Gastrocnemius medialis (tissue), 4 donors: ENCODE measurements around the gene LRRN2. TPM values are rescaled to one million over a fixed set of nuclear protein-coding genes. Genes with fewer than 3 reads are reported as not detected.

ENCODE experiments used
- ATAC-seq, 2 donors: fragments of 150-250 bp; one replicate each; pipeline ENCODE4 v1.9.1; 2016
- DNase-seq, 2 donors: peaks; one replicate each; pipeline ENCODE4 v3.0.0-alpha.2; 2019
- H3K27ac ChIP-seq, 4 donors: fragments of 200-600 bp; sonication (generic); 1 replicate in 1 of 4; 2 replicates in 3 of 4; pipeline ENCODE4 v1.5.1; 2016 to 2018; ENCODE audit warnings: mild to moderate bottlenecking in 2 of 4, moderate library complexity in 1 of 4
- H3K27me3 ChIP-seq, 3 donors: fragments of 200-600 bp; sonication (generic) in 2 of 3; 1 replicate in 1 of 3; 2 replicates in 2 of 3; pipeline versions ENCODE4 v1.5.1 to v1.6.0; 2016 to 2019; ENCODE audit warnings: mild to moderate bottlenecking in 1 of 3, moderate library complexity in 1 of 3
- H3K36me3 ChIP-seq, 2 donors: fragments of 200-600 bp; sonication (generic) in 1 of 2; one replicate each; pipeline ENCODE4 v1.5.1; 2017 to 2018
- H3K4me1 ChIP-seq, 2 donors: fragments of 200-600 bp; sonication (generic) in 1 of 2; one replicate each; pipeline ENCODE4 v1.5.1; 2016 to 2017; ENCODE audit warnings: mild to moderate bottlenecking in 2 of 2
- H3K4me3 ChIP-seq, 4 donors: fragments of 200-600 bp; sonication (generic) in 3 of 4; 1 replicate in 1 of 4; 2 replicates in 3 of 4; pipeline ENCODE4 v1.5.1; 2016 to 2019; ENCODE audit warnings: mild to moderate bottlenecking in 2 of 4
- H3K9me3 ChIP-seq, 3 donors: fragments of 200-600 bp; sonication (generic) in 2 of 3; 1 replicate in 1 of 3; 2 replicates in 2 of 3; pipeline ENCODE4 v1.5.1; 2016 to 2019
- POLR2A ChIP-seq, 2 donors: fragments of 450-650 bp; IDR thresholded peaks; one replicate each; pipeline ENCODE4 v1.6.1; 2017; ENCODE audit warnings: antibody characterized with exemption in 2 of 2, mild to moderate bottlenecking in 2 of 2, moderate library complexity in 2 of 2
- in situ Hi-C, 4 donors: fragments of 200-750 bp; cut with MboI; loops; one replicate each; pipeline versions ENCODE4 v1.15.0 to v1.8.0; 2017; ENCODE audit warnings: low sequenced_read_pairs in 4 of 4
- intact Hi-C: fragments of 100-400 bp; cut with DNase I; formaldehyde crosslinking; loops from one replicate; pipeline ENCODE4 v1.15.1; 2023; ENCODE audit warnings: low total_unique reads
- total RNA-seq, 4 donors: library from RNA; depleted of rRNA; stranded (reverse); fragments of >200 nt; gene quantifications; one replicate each; pipeline versions ENCODE4 v1.1.0 to v1.2.3, GENCODE V29; 2016
- TF ChIP-seq, protein P1 (sequence below), 5 experiments: fragments of 450-650 bp in 3 of 5; fragments of 200-600 bp in 2 of 5; sonication (generic) in 2 of 5; IDR thresholded peaks in 4 of 5; conservative IDR thresholded peaks in 1 of 5; 1 replicate in 4 of 5; 2 replicates in 1 of 5; pipeline ENCODE4 v1.5.1; 2016 to 2019; ENCODE audit warnings: antibody characterized with exemption in 5 of 5, mild to moderate bottlenecking in 3 of 5, moderate library complexity in 3 of 5

Gene LRRN2
- total RNA-seq, 4 donors from 2014 or later, result 0.46 to 1.1 (median 0.93) TPM

DNA sequence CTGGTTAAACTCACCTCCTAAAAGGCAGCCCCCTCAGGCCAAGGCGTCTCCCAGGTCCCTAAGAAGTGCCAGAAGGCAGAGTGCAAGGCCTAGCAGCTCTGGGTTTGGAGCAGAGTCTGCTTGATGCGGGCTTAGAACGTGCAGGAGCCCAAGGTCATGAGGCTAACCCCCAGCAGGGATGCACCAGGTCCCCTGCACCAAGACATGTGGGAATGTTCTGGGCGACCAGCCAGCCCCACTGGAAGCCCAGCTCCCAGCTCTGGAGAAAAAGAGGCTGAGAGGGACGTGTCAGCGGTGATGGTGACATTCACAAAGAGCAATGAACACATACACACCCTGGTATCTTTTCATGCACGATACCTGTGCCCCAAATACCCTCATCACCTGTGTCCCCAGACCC lies 5.1 kb downstream of the LRRN2 start:
- Histone ChIP-seq H3K27ac (no peak overlapping the region), H3K4me1 (no peaks in the 10 kb centered on the region), H3K27me3 (peaks cover 4 to 12% (median 11%) of the 10 kb centered on the region in 3 donors), H3K36me3 (no peaks in the 10 kb centered on the region), H3K9me3 (no peaks in the 10 kb centered on the region), H3K4me3 (no peak overlapping the region)
- ATAC-seq (no peak), DNase-seq (no peak)
- TF ChIP-seq, protein P1, sequence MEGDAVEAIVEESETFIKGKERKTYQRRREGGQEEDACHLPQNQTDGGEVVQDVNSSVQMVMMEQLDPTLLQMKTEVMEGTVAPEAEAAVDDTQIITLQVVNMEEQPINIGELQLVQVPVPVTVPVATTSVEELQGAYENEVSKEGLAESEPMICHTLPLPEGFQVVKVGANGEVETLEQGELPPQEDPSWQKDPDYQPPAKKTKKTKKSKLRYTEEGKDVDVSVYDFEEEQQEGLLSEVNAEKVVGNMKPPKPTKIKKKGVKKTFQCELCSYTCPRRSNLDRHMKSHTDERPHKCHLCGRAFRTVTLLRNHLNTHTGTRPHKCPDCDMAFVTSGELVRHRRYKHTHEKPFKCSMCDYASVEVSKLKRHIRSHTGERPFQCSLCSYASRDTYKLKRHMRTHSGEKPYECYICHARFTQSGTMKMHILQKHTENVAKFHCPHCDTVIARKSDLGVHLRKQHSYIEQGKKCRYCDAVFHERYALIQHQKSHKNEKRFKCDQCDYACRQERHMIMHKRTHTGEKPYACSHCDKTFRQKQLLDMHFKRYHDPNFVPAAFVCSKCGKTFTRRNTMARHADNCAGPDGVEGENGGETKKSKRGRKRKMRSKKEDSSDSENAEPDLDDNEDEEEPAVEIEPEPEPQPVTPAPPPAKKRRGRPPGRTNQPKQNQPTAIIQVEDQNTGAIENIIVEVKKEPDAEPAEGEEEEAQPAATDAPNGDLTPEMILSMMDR (IDR thresholded peaks at IDR 0.05 in 4 of 5, conservative IDR thresholded peaks at IDR 0.05 in 1 of 5), result no peak
- no peak for TF ChIP-seq POLR2A (IDR thresholded peaks at IDR 0.05)
- intact Hi-C loops (no loop called here), in situ Hi-C loops (no loop called here)

DNA sequence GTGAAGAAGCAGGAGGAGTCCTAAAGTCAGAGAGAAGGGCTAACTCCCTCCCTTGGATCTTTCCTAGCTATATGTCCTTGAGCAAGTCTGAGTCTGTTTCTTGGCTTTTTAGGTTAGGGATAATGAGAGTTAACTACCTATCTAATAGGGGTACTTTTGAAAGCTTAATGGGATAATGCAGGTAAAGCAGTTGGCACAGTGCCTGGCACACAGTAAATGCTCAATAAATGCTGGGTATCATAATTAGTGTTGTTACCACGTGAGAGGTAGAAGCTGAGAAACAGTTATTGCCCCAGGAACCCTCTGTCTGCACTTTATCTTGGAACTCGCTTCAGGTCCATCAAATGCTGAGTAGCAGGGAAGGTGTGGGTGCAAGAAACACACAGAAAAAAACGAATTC lies 5.5 kb downstream of the LRRN2 start:
- intact Hi-C loops, result no loop called here
- no peak overlapping the region for H3K27ac ChIP-seq
- ATAC-seq (no peak), DNase-seq (no peak)
- no peaks in the 10 kb centered on the region for H3K9me3 ChIP-seq
- peaks cover 4 to 12% (median 10%) of the 10 kb centered on the region in 3 donors for H3K27me3 ChIP-seq
- no peak overlapping the region for H3K4me3 ChIP-seq
- H3K36me3 ChIP-seq, result no peaks in the 10 kb centered on the region
- no peaks in the 10 kb centered on the region for H3K4me1 ChIP-seq
- in situ Hi-C loops, result no loop called here
- no peak for TF ChIP-seq POLR2A (IDR thresholded peaks at IDR 0.05)
- TF ChIP-seq, protein P1 (IDR thresholded peaks at IDR 0.05 in 4 of 5, conservative IDR thresholded peaks at IDR 0.05 in 1 of 5), result no peak

DNA sequence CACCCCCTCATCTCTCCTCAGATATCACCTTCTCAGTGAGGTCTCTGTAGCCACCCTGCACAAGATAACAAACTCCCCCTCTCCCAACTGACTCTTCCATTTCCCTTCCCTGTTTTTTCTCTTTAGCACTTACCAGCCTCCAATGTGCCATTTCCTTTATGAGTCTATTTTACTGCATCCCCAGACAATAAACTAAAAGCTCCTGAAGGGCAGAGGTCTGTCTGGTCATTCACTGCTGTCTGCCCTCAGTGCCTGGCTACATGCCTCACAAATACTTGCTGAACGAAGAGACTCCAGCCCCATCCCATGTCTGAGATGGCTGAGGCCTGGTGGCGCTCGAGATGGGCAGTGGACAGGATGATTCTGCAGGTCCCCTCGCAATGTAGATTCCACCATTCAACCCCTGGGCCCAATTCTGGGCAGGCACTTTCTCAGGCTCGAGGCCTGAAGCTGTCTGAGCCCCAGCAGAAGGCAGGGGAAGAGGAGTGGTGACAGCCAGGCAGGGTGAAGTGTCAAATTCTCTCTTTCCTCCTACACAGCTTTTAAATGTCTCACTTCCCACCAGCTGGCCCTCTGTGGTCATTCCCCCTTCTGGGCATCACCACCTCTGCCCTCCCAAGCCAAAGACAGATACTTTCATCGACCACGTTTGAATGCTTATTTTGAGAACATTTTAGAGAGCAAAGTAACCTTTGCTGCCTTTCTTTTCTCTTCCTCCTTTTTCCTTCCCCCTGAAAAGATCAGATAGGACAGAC lies 6.6 kb downstream of the LRRN2 start:
- Histone ChIP-seq H3K4me1 (no peaks in the 10 kb centered on the region), H3K36me3 (no peaks in the 10 kb centered on the region), H3K9me3 (no peaks in the 10 kb centered on the region), H3K27ac (no peak overlapping the region), H3K4me3 (no peak overlapping the region), H3K27me3 (peaks cover 0 to 4% (median 2%) of the 10 kb centered on the region in 3 donors)
- no peak for DNase-seq
- no peak for ATAC-seq
- intact Hi-C loops (no loop called here), in situ Hi-C loops (no loop called here)
- TF ChIP-seq, protein P1 (IDR thresholded peaks at IDR 0.05 in 4 of 5, conservative IDR thresholded peaks at IDR 0.05 in 1 of 5), result no peak
- no peak for TF ChIP-seq POLR2A (IDR thresholded peaks at IDR 0.05)

DNA sequence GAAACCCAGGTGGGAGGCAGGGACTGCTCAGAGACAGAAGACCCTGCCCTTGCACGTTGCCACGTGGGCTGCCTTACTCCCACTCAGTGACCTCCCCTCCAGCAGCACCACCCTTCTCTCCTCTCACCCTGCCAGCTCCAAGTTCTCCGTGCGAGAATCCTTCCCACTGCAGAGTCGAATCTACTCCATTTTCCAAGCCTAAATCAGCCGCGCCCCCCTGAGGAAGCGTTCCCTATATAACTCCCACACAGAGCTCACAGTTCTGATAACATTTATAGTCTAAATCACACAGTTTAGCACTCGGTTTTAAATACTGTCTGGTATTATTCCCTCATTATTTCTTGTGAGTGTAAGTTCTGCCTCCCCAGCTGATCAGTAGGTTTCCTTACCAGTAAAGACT lies 7.7 kb downstream of the LRRN2 start:
- H3K9me3 ChIP-seq, result no peaks in the 10 kb centered on the region
- ATAC-seq, result no peak
- TF ChIP-seq, protein P1 (IDR thresholded peaks at IDR 0.05 in 4 of 5, conservative IDR thresholded peaks at IDR 0.05 in 1 of 5), result no peak
- TF ChIP-seq POLR2A (IDR thresholded peaks at IDR 0.05), result no peak
- intact Hi-C loops (no loop called here), in situ Hi-C loops (no loop called here)
- no peak overlapping the region for H3K4me3 ChIP-seq
- no peak for DNase-seq
- H3K27ac ChIP-seq, result no peak overlapping the region
- no peaks in the 10 kb centered on the region for H3K4me1 ChIP-seq
- H3K36me3 ChIP-seq, result no peaks in the 10 kb centered on the region
- peaks cover 0 to 4% (median 0%) of the 10 kb centered on the region in 3 donors for H3K27me3 ChIP-seq
